ENCODE measurements around the gene SHROOM4.

- TF ChIP-seq, protein P1, sequence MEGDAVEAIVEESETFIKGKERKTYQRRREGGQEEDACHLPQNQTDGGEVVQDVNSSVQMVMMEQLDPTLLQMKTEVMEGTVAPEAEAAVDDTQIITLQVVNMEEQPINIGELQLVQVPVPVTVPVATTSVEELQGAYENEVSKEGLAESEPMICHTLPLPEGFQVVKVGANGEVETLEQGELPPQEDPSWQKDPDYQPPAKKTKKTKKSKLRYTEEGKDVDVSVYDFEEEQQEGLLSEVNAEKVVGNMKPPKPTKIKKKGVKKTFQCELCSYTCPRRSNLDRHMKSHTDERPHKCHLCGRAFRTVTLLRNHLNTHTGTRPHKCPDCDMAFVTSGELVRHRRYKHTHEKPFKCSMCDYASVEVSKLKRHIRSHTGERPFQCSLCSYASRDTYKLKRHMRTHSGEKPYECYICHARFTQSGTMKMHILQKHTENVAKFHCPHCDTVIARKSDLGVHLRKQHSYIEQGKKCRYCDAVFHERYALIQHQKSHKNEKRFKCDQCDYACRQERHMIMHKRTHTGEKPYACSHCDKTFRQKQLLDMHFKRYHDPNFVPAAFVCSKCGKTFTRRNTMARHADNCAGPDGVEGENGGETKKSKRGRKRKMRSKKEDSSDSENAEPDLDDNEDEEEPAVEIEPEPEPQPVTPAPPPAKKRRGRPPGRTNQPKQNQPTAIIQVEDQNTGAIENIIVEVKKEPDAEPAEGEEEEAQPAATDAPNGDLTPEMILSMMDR (IDR thresholded peaks at IDR 0.05) = no peak
- no peak for TF ChIP-seq POLR2A (IDR thresholded peaks at IDR 0.05)
These were observed 44.6 kb upstream of the SHROOM4 start for GRCh38 chrX:50858548-50858947.
